GM23248 (cell line): ENCODE data around the gene ATRN. TPM values are rescaled to one million over a fixed set of nuclear protein-coding genes. Genes with fewer than 3 reads are reported as not detected.

Source experiments
- DNase-seq: peaks from one replicate; pipeline ENCODE4 v3.0.0-alpha.2; 2015
- H2AFZ ChIP-seq: fragments of 200-600 bp; sonication (generic); 2 replicates; pipeline ENCODE4 v1.6.1; 2016; ENCODE audit warnings: antibody characterized with exemption
- H3F3A ChIP-seq: fragments of 200-600 bp; sonication (generic); 2 replicates; pipeline ENCODE4 v1.6.1; 2016; ENCODE audit warnings: mild to moderate bottlenecking, antibody characterized with exemption, mixed run types; ENCODE audit not compliant: insufficient read depth
- H3K27ac ChIP-seq: fragments of 200-600 bp; sonication (generic); 2 replicates; pipeline ENCODE4 v1.5.1; 2016; ENCODE audit warnings: mild to moderate bottlenecking
- H3K27me3 ChIP-seq: fragments of 200-600 bp; sonication (generic); replicated peaks from 2 replicates; pipeline ENCODE4 v1.6.1; 2016; ENCODE audit warnings: mild to moderate bottlenecking; ENCODE audit not compliant: insufficient read depth
- H3K36me3 ChIP-seq: fragments of 200-600 bp; sonication (generic); 2 replicates; pipeline ENCODE4 v1.6.1; 2016; ENCODE audit warnings: low read depth, mild to moderate bottlenecking
- H3K4me1 ChIP-seq: fragments of 200-600 bp; sonication (generic); 2 replicates; pipeline ENCODE4 v1.6.1; 2016; ENCODE audit warnings: mild to moderate bottlenecking; ENCODE audit not compliant: insufficient read depth
- H3K4me2 ChIP-seq: fragments of 200-600 bp; sonication (generic); one replicate; pipeline ENCODE4 v1.6.1; 2016; ENCODE audit warnings: mild to moderate bottlenecking; ENCODE audit not compliant: unreplicated experiment
- H3K4me3 ChIP-seq: fragments of 200-600 bp; sonication (generic); 2 replicates; pipeline ENCODE4 v1.5.1; 2016; ENCODE audit warnings: mild to moderate bottlenecking
- H3K79me2 ChIP-seq: fragments of 200-600 bp; sonication (generic); 2 replicates; pipeline ENCODE4 v1.6.1; 2016; ENCODE audit warnings: mild to moderate bottlenecking; ENCODE audit not compliant: insufficient read depth
- H3K9ac ChIP-seq: fragments of 200-600 bp; sonication (generic); 2 replicates; pipeline ENCODE4 v1.6.1; 2016; ENCODE audit warnings: mild to moderate bottlenecking
- H3K9me2 ChIP-seq: fragments of 200-600 bp; sonication (generic); 2 replicates; pipeline ENCODE4 v1.6.1; 2016; ENCODE audit warnings: mixed run types, mild to moderate bottlenecking, moderate library complexity; ENCODE audit not compliant: insufficient read depth
- H3K9me3 ChIP-seq: fragments of 200-600 bp; sonication (generic); one replicate; pipeline ENCODE4 v1.6.1; 2017; ENCODE audit warnings: low read depth
- H4K20me1 ChIP-seq: fragments of 200-600 bp; sonication (generic); 2 replicates; pipeline ENCODE4 v1.6.0; 2016; ENCODE audit not compliant: insufficient read depth
- EZH2 ChIP-seq: fragments of 200-600 bp; sonication (generic); IDR thresholded peaks from 2 replicates; pipeline ENCODE4 v1.6.1; 2018; ENCODE audit warnings: antibody characterized with exemption, mild to moderate bottlenecking; ENCODE audit not compliant: insufficient read depth, poor library complexity, severe bottlenecking
- EZH2phosphoT487 ChIP-seq: fragments of 200-600 bp; sonication (generic); IDR thresholded peaks from 2 replicates; pipeline ENCODE4 v1.6.1; 2018; ENCODE audit warnings: antibody characterized with exemption, moderate library complexity, mild to moderate bottlenecking, low read depth; ENCODE audit not compliant: insufficient read depth
- WGBS, 2 experiments: methylation state at CpG; one replicate each; pipeline ENCODE4 v1.1.6; 2015 to 2017; ENCODE audit warnings: low lambda C conversion rate in 2 of 2, low coverage in 1 of 2; ENCODE audit errors: missing lambda C conversion rate in 2 of 2; 5-methylcytosine and 5-hydroxymethylcytosine counted together
- in situ Hi-C: fragments of 300-500 bp; cut with MboI; formaldehyde crosslinking; loops from 2 replicates; pipeline ENCODE4 v1.15.0; 2020
- polyA plus RNA-seq: library from polyadenylated mRNA; unstranded; fragments of >200 nt; fragmentation: Nextera tagmentation; extraction: Ambion mirVana; gene quantifications from 2 replicates; pipeline ENCODE4 v1.2.1, GENCODE V29; 2016
- total RNA-seq: library from RNA; depleted of rRNA; stranded (reverse); fragments of >200 nt; shearing (Covaris generic); gene quantifications from 2 replicates; pipeline ENCODE4 v1.2.3, GENCODE V29; 2014

The ATRN gene
- total and polyA plus RNA-seq, 2 experiments from 2014 or later = 9.9 to 38.7 TPM

DNA sequence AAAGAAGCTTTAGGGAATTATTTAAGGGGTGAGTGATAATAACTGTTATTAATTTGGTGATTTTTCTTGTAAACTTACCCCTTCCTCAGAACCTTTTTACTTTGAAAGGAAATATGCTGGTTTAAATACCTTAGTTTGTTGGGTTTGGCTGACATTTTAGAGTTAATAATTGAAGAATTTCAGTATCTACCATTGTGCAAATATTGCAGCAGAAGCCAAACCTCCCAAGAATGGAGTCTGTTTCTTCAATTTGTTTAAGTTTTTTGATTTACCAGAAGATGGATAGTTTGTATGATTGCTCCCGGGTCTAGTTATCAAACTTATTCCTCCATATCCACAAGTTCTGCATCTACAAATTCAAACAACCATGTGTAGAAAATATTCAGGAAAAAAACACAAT lies 77.1 kb downstream of the ATRN start:
- Histone ChIP-seq H3K79me2 (no peaks in the 10 kb centered on the region; the same call in 1 of the 2 replicates), H3K9me3 (no peaks in the 10 kb centered on the region), H3K4me1 (no peaks in the 10 kb centered on the region), H3K4me2 (no peak overlapping the region), H3K9me2 (no peaks in the 10 kb centered on the region), H3K36me3 (peaks cover 2% of the 10 kb centered on the region; the same call in 1 of the 2 replicates), H3K27me3 (no peaks in the 10 kb centered on the region), H4K20me1 (no peaks in the 10 kb centered on the region), H3K4me3 (no peak overlapping the region), H3F3A (no peaks in the 10 kb centered on the region), H3K27ac (no peak overlapping the region), H3K9ac (no peak overlapping the region), H2AFZ (no peak overlapping the region)
- in situ Hi-C loops = no loop called here
- TF ChIP-seq EZH2phosphoT487 = no peak
- TF ChIP-seq EZH2 = no peak
- DNase-seq = no peak
- WGBS, 2 experiments = 90 to 100% methylated on average over 1 of the region's 1 CpG

DNA sequence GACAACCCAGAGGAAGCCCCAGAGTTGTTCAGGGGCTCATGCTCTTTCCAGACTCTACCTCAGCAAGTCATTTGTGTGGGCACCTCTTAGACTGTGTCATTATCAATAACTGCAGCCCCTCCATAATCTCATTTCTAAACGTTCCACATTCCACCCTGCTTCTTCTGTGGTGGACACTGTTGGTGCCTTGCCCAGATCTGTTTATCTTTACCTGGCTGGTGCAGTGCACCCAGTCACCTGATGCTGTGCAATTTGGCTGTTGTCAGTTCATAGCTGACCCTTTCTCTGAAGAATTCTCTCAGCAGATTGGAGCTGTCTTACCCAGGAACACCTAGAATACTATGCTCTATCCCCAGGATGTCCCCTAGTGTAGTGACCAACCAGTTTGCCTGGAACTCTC lies 80.0 kb downstream of the ATRN start:
- Histone ChIP-seq H3K4me1 (no peaks in the 10 kb centered on the region), H3K27me3 (no peaks in the 10 kb centered on the region), H3K9me2 (no peaks in the 10 kb centered on the region), H3K79me2 (no peaks in the 10 kb centered on the region; the same call in 1 of the 2 replicates), H3K9me3 (no peaks in the 10 kb centered on the region), H2AFZ (no peak overlapping the region), H3F3A (no peaks in the 10 kb centered on the region), H3K4me3 (no peak overlapping the region), H3K36me3 (peaks cover 2% of the 10 kb centered on the region; the same call in 1 of the 2 replicates), H3K27ac (no peak overlapping the region), H4K20me1 (no peaks in the 10 kb centered on the region), H3K4me2 (no peak overlapping the region), H3K9ac (no peak overlapping the region)
- in situ Hi-C loops = no loop called here
- TF ChIP-seq EZH2phosphoT487 = no peak
- TF ChIP-seq EZH2 = no peak
- WGBS, 2 experiments = 46 to 58% methylated on average over 1 of the region's 1 CpG
- DNase-seq = no peak

DNA sequence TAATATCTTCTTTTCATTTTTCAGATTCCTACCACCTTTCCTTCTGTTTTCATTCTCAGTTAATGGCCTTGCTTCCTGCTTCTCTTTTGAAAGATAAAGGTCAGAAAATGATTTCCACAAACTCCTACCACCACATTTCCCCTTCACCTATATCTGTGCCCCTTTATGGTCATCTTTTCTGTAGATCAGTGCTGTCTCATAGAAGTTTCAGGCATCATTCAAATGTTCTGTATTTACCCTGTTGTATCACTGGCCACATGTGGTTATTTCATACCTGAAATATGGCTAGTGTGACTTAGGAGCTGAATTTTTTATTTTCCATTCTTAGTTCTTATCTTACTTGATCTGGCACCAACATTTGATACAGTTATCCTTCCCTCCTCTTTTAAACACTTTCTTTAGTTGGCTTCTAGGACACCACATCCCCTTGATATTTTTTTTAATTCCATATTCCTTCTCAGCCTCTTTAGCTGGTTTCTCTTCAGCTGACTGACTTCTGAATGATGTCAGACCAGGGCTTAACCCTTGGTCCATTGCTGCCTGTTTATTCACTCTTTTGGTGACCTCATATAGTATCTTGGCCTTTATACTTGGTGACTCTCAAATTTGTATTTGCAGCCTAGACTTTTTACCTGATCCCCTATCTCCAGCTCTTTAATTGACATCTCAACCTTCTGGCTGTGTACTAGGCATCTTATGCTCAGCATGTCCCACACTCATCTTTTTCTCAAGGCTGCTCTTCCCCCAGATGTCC lies 81.0 kb downstream of the ATRN start:
- TF ChIP-seq EZH2phosphoT487 (no peak), EZH2 (no peak)

DNA sequence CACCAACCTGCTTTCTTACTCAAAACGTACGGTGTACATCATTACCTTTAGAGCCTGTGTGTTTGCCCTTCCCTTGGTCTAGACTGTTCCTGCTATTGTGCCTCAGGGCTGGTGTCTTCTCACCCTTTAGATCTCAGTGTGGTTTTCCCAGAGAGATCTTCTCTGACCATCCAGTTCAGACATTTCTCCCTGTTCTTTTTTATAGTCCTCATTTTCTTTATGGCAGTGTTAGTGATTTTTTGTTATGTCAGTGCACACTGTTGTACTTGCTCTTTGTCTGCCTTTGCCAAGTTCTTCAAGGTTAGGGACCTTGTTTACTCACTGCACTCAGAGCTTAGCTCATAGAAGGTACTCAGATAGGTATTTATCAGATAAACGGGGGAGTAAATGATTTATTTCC lies 82.8 kb downstream of the ATRN start:
- 53 to 57% methylated on average over 3 of the region's 3 CpGs for whole genome bisulfite sequencing, 2 experiments
- Histone ChIP-seq H3K27me3 (no peaks in the 10 kb centered on the region), H3K4me1 (no peaks in the 10 kb centered on the region), H4K20me1 (no peaks in the 10 kb centered on the region), H2AFZ (no peak overlapping the region), H3K36me3 (peaks cover 2% of the 10 kb centered on the region; the same call in 1 of the 2 replicates), H3K27ac (no peak overlapping the region), H3K9me2 (no peaks in the 10 kb centered on the region), H3K4me3 (no peak overlapping the region), H3K79me2 (no peaks in the 10 kb centered on the region), H3K9ac (no peak overlapping the region), H3F3A (no peaks in the 10 kb centered on the region), H3K4me2 (no peak overlapping the region), H3K9me3 (no peaks in the 10 kb centered on the region)
- in situ Hi-C loops = no loop called here
- no peak for DNase-seq
- TF ChIP-seq EZH2phosphoT487 (no peak), EZH2 (no peak)

More for the DNA sequence above, 81.0 kb downstream of the ATRN start:
- Histone ChIP-seq H3K36me3 (peaks cover 2% of the 10 kb centered on the region; the same call in 1 of the 2 replicates), H3K9me2 (no peaks in the 10 kb centered on the region), H3K4me3 (no peak overlapping the region), H3F3A (no peaks in the 10 kb centered on the region), H3K79me2 (no peaks in the 10 kb centered on the region), H2AFZ (no peak overlapping the region), H3K27ac (no peak overlapping the region), H4K20me1 (no peaks in the 10 kb centered on the region), H3K9ac (no peak overlapping the region), H3K27me3 (no peaks in the 10 kb centered on the region), H3K4me2 (no peak overlapping the region), H3K9me3 (no peaks in the 10 kb centered on the region), H3K4me1 (no peaks in the 10 kb centered on the region)
- in situ Hi-C loops = no loop called here
- DNase-seq = peak; percentile 31
